Right forelimb (tissue), 1 donor: ENCODE data around the gene CD151.
A peak's percentile ranks its signal among the peaks of the same experiment; 100 is the strongest.

Experiments
- DNase-seq: peaks from one replicate; pipeline ENCODE4 v3.0.0-alpha.2; 2018

The CD151 gene

GRCh38 chr11:829847-830294, 2.9 kb upstream of the CD151 start:
- DNase-seq, result no peak

- no peak for DNase-seq
Observed at GRCh38 chr11:830295-831117, 2.2 kb upstream of the CD151 start.

GRCh38 chr11:831118-831864, 1.5 kb upstream of the CD151 start:
- no peak for DNase-seq

- DNase-seq, result no peak
Observed at GRCh38 chr11:831961-832528, 707 bp upstream of the CD151 start.

- DNase-seq, result no peak
Observed at GRCh38 chr11:833114-833791, 501 bp downstream of the CD151 start.

- no peak for DNase-seq
Observed at GRCh38 chr11:833849-834311, 1.1 kb downstream of the CD151 start.

GRCh38 chr11:834371-835316, 1.9 kb downstream of the CD151 start:
- no peak for DNase-seq

GRCh38 chr11:836274-836673, 3.5 kb downstream of the CD151 start:
- no peak for DNase-seq

GRCh38 chr11:836700-837099, 3.9 kb downstream of the CD151 start:
- DNase-seq, result no peak

- DNase-seq, result no peak
Observed at GRCh38 chr11:837189-837989, 4.6 kb downstream of the CD151 start.

- DNase-seq, result no peak
Observed at GRCh38 chr11:837990-838307, 5.2 kb downstream of the CD151 start.

- DNase-seq, result no peak
Observed at GRCh38 chr11:838441-839279, 5.9 kb downstream of the CD151 start.

- no peak for DNase-seq
Observed at GRCh38 chr11:839280-839623, 6.5 kb downstream of the CD151 start.

GRCh38 chr11:839875-840617, 7.3 kb downstream of the CD151 start:
- DNase-seq, result no peak

GRCh38 chr11:841981-842369, 9.2 kb downstream of the CD151 start:
- no peak for DNase-seq

- DNase-seq, result peak; percentile 93
Observed at GRCh38 chr11:842370-843002, 9.7 kb downstream of the CD151 start, which contains the start of the genes POLR2L and TSPAN4. POLR2L (minus strand) TSS chr11:842529; CDS start chr11:842508, 21 bp downstream. TSPAN4 (plus strand) TSS chr11:842852; CDS start chr11:850305, 7,453 bp downstream.

- DNase-seq, result no peak
Observed at GRCh38 chr11:843086-843734, 10.5 kb downstream of the CD151 start.
